DND-41 (cell line): ENCODE results near the gene ZBTB8B.

Experiments
- CTCF ChIP-seq: IDR thresholded peaks from 2 replicates; pipeline ENCODE4 v1.5.1; 2012; ENCODE audit warnings: borderline replicate concordance, low read length, moderate library complexity, mild to moderate bottlenecking; ENCODE audit not compliant: poor library complexity, severe bottlenecking; ENCODE audit errors: extremely low read depth
- EZH2 ChIP-seq: IDR thresholded peaks from 3 replicates; pipeline ENCODE4 v1.6.1; 2012; ENCODE audit warnings: borderline replicate concordance, low read depth, mild to moderate bottlenecking, moderate library complexity, low read length, inconsistent platforms; ENCODE audit not compliant: severe bottlenecking

DNA sequence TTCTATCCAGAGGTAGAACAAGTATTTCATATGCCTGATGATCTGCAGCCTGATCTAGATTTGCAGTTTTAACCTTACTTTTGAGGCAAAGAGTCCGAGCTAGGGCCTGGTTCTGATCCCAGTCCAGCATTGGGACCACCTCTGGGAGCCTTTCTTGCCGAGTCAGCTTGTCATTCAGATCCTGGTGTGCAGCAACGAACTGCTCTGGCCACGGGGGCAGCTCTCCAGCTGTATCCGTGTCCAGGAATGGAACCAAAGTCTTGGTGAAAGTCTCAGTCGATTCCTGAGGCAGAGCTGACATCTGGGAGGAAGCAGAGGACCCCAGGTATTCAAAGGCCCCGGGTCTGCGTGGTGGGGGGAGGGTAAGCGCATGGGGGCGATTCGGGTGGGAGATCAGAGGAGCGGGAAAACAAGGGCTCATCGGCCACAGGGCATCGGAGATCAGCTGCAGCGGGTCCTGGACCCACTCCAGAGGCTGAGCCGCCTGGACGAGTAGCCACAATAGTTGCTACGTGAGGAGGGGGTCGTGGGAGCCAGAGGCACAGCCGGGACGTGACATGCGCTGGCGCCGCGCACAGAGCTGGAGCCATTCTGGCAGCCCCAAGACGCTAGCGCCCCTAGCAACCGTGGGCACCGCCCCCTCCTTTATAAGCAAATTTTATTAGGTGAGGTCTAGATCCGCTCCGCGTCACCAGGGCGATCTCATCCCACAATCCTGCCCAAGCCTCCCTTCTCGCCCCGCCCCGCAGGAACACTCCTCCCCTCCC, 38.2 kb upstream of the ZBTB8B start:
- TF ChIP-seq CTCF (no peak), EZH2 (no peak)
